Measurements from ENCODE around the gene RPL22L1. TPM values are rescaled to one million over a fixed set of nuclear protein-coding genes. Genes with fewer than 3 reads are reported as not detected.
"Not testable (repeated sequence)": the region's sequence is repeated elsewhere in the genome, so short reads cannot be mapped to it uniquely, and the experiment has no call there.

Gene RPL22L1
- total and polyA plus RNA-seq, 2 experiments from 2014 or later, result 82.2 to 110 TPM

- no peaks in the 10 kb centered on the region for H3K79me2 ChIP-seq (ENCODE audit: insufficient read depth)
- no peak for DNase-seq
- H3K36me3 ChIP-seq (ENCODE audit: low read depth), result peaks cover 4% of the 10 kb centered on the region
- H4K20me1 ChIP-seq (ENCODE audit: insufficient read depth), result no peaks in the 10 kb centered on the region
- H3F3A ChIP-seq (ENCODE audit: insufficient read depth), result no peaks in the 10 kb centered on the region
- H3K27me3 ChIP-seq (replicated peaks; ENCODE audit: insufficient read depth), result no peaks in the 10 kb centered on the region
- H3K27ac ChIP-seq, result no peak overlapping the region
- no peak overlapping the region for H3K4me3 ChIP-seq
- no peaks in the 10 kb centered on the region for H3K4me1 ChIP-seq (ENCODE audit: insufficient read depth)
- H2AFZ ChIP-seq, result no peak overlapping the region
- H3K9me2 ChIP-seq (ENCODE audit: insufficient read depth), result no peaks in the 10 kb centered on the region
- in situ Hi-C loops (cut with MboI), result no loop called here
- H3K4me2 ChIP-seq (ENCODE audit: unreplicated experiment), result no peak overlapping the region
- TF ChIP-seq EZH2phosphoT487 (IDR thresholded peaks at IDR 0.05; ENCODE audit: insufficient read depth, low read depth) (no peak), EZH2 (IDR thresholded peaks at IDR 0.05; ENCODE audit: insufficient read depth, poor library complexity, severe bottlenecking) (no peak)
- no peaks in the 10 kb centered on the region for H3K9me3 ChIP-seq (ENCODE audit: low read depth)
- WGBS, 2 experiments (ENCODE audit: low coverage in 1 of 2, low lambda C conversion rate in 2 of 2, missing lambda C conversion rate in 2 of 2), result 94 to 100% methylated on average over 2 of the region's 2 CpGs
- H3K9ac ChIP-seq, result no peak overlapping the region
These were observed 28.0 kb upstream of the RPL22L1 start for GRCh38 chr3:170897978-170898377.

GRCh38 chr3:170897199-170897598 is 27.2 kb upstream of the RPL22L1 start:
- H3K4me3 ChIP-seq; H3K36me3 ChIP-seq (ENCODE audit: low read depth); H3K9me2 ChIP-seq (ENCODE audit: insufficient read depth); DNase-seq; H3K9me3 ChIP-seq (ENCODE audit: low read depth); H4K20me1 ChIP-seq (ENCODE audit: insufficient read depth); in situ Hi-C loops (cut with MboI); H3K9ac ChIP-seq; H3K27ac ChIP-seq; H3F3A ChIP-seq (ENCODE audit: insufficient read depth); H3K4me1 ChIP-seq (ENCODE audit: insufficient read depth); H3K79me2 ChIP-seq (ENCODE audit: insufficient read depth); H2AFZ ChIP-seq; H3K27me3 ChIP-seq (replicated peaks; ENCODE audit: insufficient read depth); H3K4me2 ChIP-seq (ENCODE audit: unreplicated experiment): not testable (repeated sequence)
- WGBS, 2 experiments (ENCODE audit: low coverage in 1 of 2, low lambda C conversion rate in 2 of 2, missing lambda C conversion rate in 2 of 2), result 100% methylated on average over 1 of the region's 1 CpG

- no peak overlapping the region for H3K9ac ChIP-seq
- in situ Hi-C loops (cut with MboI), result no loop called here
These were observed 26.8 kb upstream of the RPL22L1 start for GRCh38 chr3:170896781-170897180.

DNA sequence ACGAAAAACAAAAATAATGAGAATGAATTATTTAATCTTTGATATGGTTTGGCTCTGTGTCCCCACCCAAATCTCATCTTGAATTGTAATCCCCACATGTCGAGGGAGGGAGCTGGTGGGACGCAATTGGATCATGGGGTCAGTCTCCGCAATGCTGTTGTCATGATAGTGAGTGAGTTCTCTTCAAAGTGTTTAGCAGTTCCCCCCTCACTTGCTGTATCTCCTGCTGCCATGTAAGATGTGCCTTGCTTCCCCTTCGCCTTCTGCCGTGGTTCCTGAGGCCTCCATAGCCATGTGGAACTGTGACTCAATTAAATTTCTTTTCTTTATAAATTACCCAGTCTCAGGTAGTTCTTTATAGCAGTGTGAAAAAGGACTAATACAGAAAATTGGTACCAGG is 26.3 kb upstream of the RPL22L1 start:
- H3K4me3 ChIP-seq; H3K4me1 ChIP-seq (ENCODE audit: insufficient read depth); H3K36me3 ChIP-seq (ENCODE audit: low read depth); H3K79me2 ChIP-seq (ENCODE audit: insufficient read depth); H4K20me1 ChIP-seq (ENCODE audit: insufficient read depth); H3K9me3 ChIP-seq (ENCODE audit: low read depth); DNase-seq; H3K9me2 ChIP-seq (ENCODE audit: insufficient read depth); H2AFZ ChIP-seq; H3F3A ChIP-seq (ENCODE audit: insufficient read depth); H3K27ac ChIP-seq; H3K27me3 ChIP-seq (replicated peaks; ENCODE audit: insufficient read depth); in situ Hi-C loops (cut with MboI); H3K9ac ChIP-seq; H3K4me2 ChIP-seq (ENCODE audit: unreplicated experiment): not testable (repeated sequence)
- 93 to 97% methylated on average over 6 of the region's 6 CpGs for WGBS, 2 experiments (ENCODE audit: low coverage in 1 of 2, low lambda C conversion rate in 2 of 2, missing lambda C conversion rate in 2 of 2)

More at GRCh38 chr3:170896781-170897180, 26.8 kb upstream of the RPL22L1 start:
- H3K36me3 ChIP-seq (ENCODE audit: low read depth), result peaks cover 5% of the 10 kb centered on the region
- TF ChIP-seq EZH2phosphoT487 (IDR thresholded peaks at IDR 0.05; ENCODE audit: insufficient read depth, low read depth), result no peak
- TF ChIP-seq EZH2 (IDR thresholded peaks at IDR 0.05; ENCODE audit: insufficient read depth, poor library complexity, severe bottlenecking), result no peak
- 96 to 100% methylated on average over 1 of the region's 1 CpG for WGBS, 2 experiments (ENCODE audit: low coverage in 1 of 2, low lambda C conversion rate in 2 of 2, missing lambda C conversion rate in 2 of 2)
- no peaks in the 10 kb centered on the region for H3K79me2 ChIP-seq (ENCODE audit: insufficient read depth)
- H3K9me3 ChIP-seq (ENCODE audit: low read depth), result no peaks in the 10 kb centered on the region
- H3K9me2 ChIP-seq (ENCODE audit: insufficient read depth), result no peaks in the 10 kb centered on the region
- H3F3A ChIP-seq (ENCODE audit: insufficient read depth), result no peaks in the 10 kb centered on the region
- no peaks in the 10 kb centered on the region for H3K27me3 ChIP-seq (replicated peaks; ENCODE audit: insufficient read depth)
- no peak overlapping the region for H3K4me2 ChIP-seq (ENCODE audit: unreplicated experiment)
- no peaks in the 10 kb centered on the region for H4K20me1 ChIP-seq (ENCODE audit: insufficient read depth)
- no peak overlapping the region for H3K4me3 ChIP-seq
- H3K4me1 ChIP-seq (ENCODE audit: insufficient read depth), result no peaks in the 10 kb centered on the region
- no peak overlapping the region for H2AFZ ChIP-seq
- no peak overlapping the region for H3K27ac ChIP-seq
- no peak for DNase-seq

- Histone ChIP-seq H2AFZ (no peak overlapping the region), H3K27ac (no peak overlapping the region), H3K4me2 (ENCODE audit: unreplicated experiment) (no peak overlapping the region)
These were observed 23.9 kb upstream of the RPL22L1 start for GRCh38 chr3:170893895-170894294.

More at GRCh38 chr3:170893895-170894294, 23.9 kb upstream of the RPL22L1 start:
- no peak for TF ChIP-seq EZH2 (IDR thresholded peaks at IDR 0.05; ENCODE audit: insufficient read depth, poor library complexity, severe bottlenecking)
- TF ChIP-seq EZH2phosphoT487 (IDR thresholded peaks at IDR 0.05; ENCODE audit: insufficient read depth, low read depth), result no peak
- Histone ChIP-seq H4K20me1 (ENCODE audit: insufficient read depth) (no peaks in the 10 kb centered on the region), H3F3A (ENCODE audit: insufficient read depth) (no peaks in the 10 kb centered on the region), H3K9ac (no peak overlapping the region), H3K4me1 (ENCODE audit: insufficient read depth) (no peaks in the 10 kb centered on the region), H3K4me3 (no peak overlapping the region), H3K79me2 (ENCODE audit: insufficient read depth) (no peaks in the 10 kb centered on the region), H3K36me3 (ENCODE audit: low read depth) (peaks cover 11% of the 10 kb centered on the region; the same call in 1 of the 2 replicates), H3K9me3 (ENCODE audit: low read depth) (no peaks in the 10 kb centered on the region), H3K27me3 (replicated peaks; ENCODE audit: insufficient read depth) (no peaks in the 10 kb centered on the region), H3K9me2 (ENCODE audit: insufficient read depth) (no peaks in the 10 kb centered on the region)
- WGBS, 2 experiments (ENCODE audit: low coverage in 1 of 2, low lambda C conversion rate in 2 of 2, missing lambda C conversion rate in 2 of 2), result 94 to 99% methylated on average over 8 of the region's 8 CpGs
- DNase-seq, result no peak
- in situ Hi-C loops (cut with MboI), result no loop called here

All from GM23248 (cell line).